Activated CD8-positive, alpha-beta memory T cell treated with anti-CD3 and anti-CD28 coated beads, Interleukin-2, amount 10 ng/mL, durations not matched to agents 7 days and 5 days (primary cell): Measurements from ENCODE around the gene MSH3. TPM values are rescaled to one million over a fixed set of nuclear protein-coding genes. Genes with fewer than 3 reads are reported as not detected.

Source experiments
- ATAC-seq: fragments of 150-1000 bp; cut with Tn5 transposase; one replicate; pipeline ENCODE4 v1.10.0; 2021; ENCODE audit warnings: moderate library complexity
- CTCF ChIA-PET: fragments of 350-600 bp; sonication (Branson Sonifier 250); formaldehyde crosslinking; loops from one replicate; lab custom pipeline; 2021; ENCODE audit warnings: antibody characterized with exemption; lab: Charles Lee
- DNase-seq: peaks from one replicate; pipeline ENCODE4 v3.0.0-alpha.2; 2020
- H3K27ac Mint-ChIP-seq: one replicate; pipeline ENCODE4 v1.8.0; 2021; ENCODE audit warnings: mild to moderate bottlenecking, mixed read lengths
- H3K27me3 Mint-ChIP-seq: one replicate; pipeline ENCODE4 v1.8.0; 2021; ENCODE audit warnings: mixed read lengths
- H3K36me3 Mint-ChIP-seq: one replicate; pipeline ENCODE4 v1.8.0; 2021; ENCODE audit warnings: mild to moderate bottlenecking, mixed read lengths
- H3K4me1 Mint-ChIP-seq: one replicate; pipeline ENCODE4 v1.8.0; 2021; ENCODE audit warnings: mixed read lengths
- H3K4me3 Mint-ChIP-seq: one replicate; pipeline ENCODE4 v1.8.0; 2021; ENCODE audit warnings: mild to moderate bottlenecking, moderate library complexity, mixed read lengths
- H3K9me3 Mint-ChIP-seq: one replicate; pipeline ENCODE4 v1.8.0; 2022; ENCODE audit warnings: low read depth, mixed read lengths
- total RNA-seq, 2 experiments: library from RNA; stranded (reverse); gene quantifications; one replicate each; pipeline ENCODE4 v1.2.3, GENCODE V29; 2021

The MSH3 gene
- total RNA-seq, 2 experiments from 2014 or later = 22.3 to 26.3 TPM

DNA sequence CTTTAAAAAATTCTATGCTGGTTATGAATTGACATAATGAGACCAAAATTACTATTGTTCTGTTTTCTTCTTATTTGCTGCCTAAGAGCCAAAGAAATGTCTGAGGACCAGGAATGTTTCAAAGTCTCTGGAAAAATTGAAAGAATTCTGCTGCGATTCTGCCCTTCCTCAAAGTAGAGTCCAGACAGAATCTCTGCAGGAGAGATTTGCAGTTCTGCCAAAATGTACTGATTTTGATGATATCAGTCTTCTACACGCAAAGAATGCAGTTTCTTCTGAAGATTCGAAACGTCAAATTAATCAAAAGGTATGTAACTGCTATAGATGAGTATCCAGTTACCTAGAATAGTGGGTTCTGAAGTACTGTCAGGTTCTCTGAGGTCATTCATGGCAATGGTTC is 10.6 kb downstream of the MSH3 start:
- Mint-ChIP-seq H3K4me3 (no peak overlapping the region), H3K9me3 (no peaks in the 10 kb centered on the region), H3K36me3 (peaks cover 59% of the 10 kb centered on the region), H3K27ac (no peak overlapping the region), H3K27me3 (no peaks in the 10 kb centered on the region), H3K4me1 (peaks cover 14% of the 10 kb centered on the region)
- ATAC-seq (no peak), DNase-seq (no peak)
- CTCF ChIA-PET = interaction anchor here (6.9 kb wide), 1 partner anchor 9 kb away, joined by 38 read pairs; the partner anchor contains the start of gene DHFR

DNA sequence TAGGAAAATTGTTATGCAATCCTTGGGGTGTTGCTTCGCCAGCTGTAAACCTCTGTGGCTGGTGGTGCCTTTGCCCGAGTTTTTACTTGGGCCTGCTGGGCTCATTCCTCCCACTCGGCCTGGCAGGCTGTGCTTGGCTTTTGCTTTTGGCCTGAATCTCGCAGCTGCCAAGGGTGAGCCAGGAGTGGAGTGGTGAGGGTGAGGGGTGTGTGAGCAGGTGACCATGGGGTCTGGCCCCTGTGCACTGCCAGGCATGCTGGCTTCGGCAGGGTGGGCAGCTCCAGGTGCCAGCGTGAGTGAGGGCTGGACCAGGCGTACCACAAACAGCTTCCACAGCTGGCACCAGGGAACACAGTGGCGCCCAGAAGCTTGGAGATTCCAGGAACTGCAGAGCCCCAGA is 12.9 kb downstream of the MSH3 start:
- no peaks in the 10 kb centered on the region for H3K27me3 Mint-ChIP-seq
- H3K36me3 Mint-ChIP-seq = peaks cover 41% of the 10 kb centered on the region
- H3K27ac Mint-ChIP-seq = no peak overlapping the region
- H3K4me1 Mint-ChIP-seq = peaks cover 22% of the 10 kb centered on the region
- H3K4me3 Mint-ChIP-seq = no peak overlapping the region
- CTCF ChIA-PET = interaction anchor here (6.9 kb wide), 1 partner anchor 11 kb away, joined by 38 read pairs; the partner anchor contains the start of gene DHFR
- H3K9me3 Mint-ChIP-seq = no peaks in the 10 kb centered on the region
- no peak for DNase-seq
- ATAC-seq = no peak

DNA sequence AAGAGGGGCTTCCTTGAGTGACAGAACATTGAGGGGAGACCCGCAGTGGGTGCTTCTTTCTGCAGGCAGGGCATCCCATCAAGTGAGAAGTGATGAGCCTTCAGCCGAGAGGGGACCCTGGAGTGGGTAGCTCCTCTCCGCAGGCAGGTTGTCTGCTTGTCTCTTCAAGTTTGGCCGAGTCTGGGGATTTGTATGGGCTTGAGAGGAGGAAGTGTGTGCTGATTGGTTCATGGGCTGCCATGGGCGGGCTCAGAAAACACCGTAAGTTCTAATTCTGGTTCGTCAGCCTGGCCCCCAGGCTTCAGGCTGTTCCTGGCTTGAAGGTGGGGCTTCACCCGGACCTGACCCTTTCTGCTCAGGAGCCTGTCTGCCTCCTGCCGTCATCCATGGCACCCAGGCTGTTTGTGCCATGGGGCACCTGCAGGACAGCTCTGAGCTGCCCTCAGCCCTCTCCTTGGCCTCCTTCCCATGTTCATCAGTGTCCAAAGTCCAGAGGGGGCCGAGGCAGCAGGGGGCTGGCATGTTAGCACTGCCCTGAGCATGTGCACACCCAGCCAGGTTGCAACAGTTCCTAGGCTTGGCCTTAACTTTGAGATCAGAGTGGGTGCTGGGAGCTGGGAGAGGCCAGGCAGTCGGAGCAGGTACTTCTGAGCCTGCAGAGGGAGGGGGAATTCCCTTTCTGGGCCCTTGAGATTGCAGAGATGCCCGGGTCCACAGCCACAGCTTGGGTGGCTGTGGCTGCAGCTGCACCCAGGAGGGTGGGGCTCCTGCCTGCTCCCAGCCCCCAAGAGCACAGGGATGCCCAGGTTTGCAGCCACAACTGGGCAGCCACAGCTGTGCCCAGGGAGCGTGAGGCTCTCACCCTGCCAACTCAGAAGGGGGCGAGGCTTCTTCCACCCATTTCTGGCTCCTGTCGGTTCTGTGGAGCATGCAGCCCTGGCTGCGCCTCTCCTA is 13.8 kb downstream of the MSH3 start:
- Mint-ChIP-seq H3K27me3 (no peaks in the 10 kb centered on the region), H3K9me3 (no peaks in the 10 kb centered on the region), H3K4me1 (peaks cover 22% of the 10 kb centered on the region), H3K27ac (no peak overlapping the region), H3K36me3 (peaks cover 40% of the 10 kb centered on the region), H3K4me3 (no peak overlapping the region)
- DNase-seq = no peak
- CTCF ChIA-PET = interaction anchor here (1.0 to 6.9 kb wide), 2 partner anchors 12 to 576 kb away, joined by 3 to 38 read pairs; partner anchors contain the start of gene DHFR
- ATAC-seq = no peak

DNA sequence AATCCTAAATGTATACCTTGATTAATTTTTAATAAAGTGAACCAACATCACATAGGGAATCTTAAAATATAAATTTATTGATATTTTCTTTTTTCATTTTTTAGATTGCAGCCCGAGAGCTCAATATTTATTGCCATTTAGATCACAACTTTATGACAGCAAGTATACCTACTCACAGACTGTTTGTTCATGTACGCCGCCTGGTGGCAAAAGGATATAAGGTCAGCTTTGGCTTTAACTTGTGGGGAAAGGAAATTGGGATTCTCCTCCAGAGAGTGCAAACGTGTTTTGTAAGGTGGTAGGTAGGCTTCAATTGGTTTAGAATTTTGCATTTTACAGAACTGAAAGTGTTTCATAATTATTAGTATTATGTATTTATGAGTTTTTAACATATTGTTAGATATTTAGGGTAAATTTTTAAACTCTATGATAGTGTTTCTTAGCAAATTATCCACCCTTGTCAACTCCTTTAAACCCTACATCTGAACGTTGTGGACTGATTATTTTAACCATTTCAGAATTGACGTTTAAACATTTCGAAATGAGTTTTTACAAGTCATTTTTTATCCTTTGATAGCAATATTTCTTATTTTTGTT is 17.8 kb downstream of the MSH3 start:
- Mint-ChIP-seq H3K36me3 (peaks cover 32% of the 10 kb centered on the region), H3K4me3 (no peak overlapping the region), H3K4me1 (peaks cover 19% of the 10 kb centered on the region), H3K27me3 (no peaks in the 10 kb centered on the region), H3K27ac (no peak overlapping the region), H3K9me3 (no peaks in the 10 kb centered on the region)
- peak; percentile 83 for ATAC-seq
- DNase-seq = peak; percentile 82
- CTCF ChIA-PET = interaction anchor here (0.6 to 3.4 kb wide), 14 partner anchors 8 to 588 kb away, joined by 3 to 16 read pairs (median 4); partner anchors contain the start of genes DHFR and MSH3

DNA sequence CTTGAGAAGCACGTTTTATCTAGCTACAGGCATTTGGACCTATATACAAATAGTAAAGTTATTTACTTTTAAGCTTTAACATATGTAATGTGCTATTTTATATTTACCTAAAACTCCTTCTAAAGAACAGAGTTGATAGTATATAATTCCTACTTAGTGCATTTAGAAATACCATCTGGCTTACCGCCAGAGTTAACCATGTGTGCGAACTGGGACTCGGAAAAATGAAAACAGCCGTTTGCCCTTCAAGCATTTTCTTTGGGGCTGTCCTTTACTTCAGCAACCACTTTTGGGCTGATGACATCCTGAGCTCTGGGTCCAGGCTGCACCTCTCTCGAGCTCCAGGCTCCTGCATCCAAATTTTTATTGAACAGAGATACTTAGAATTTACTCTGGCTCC is 22.3 kb downstream of the MSH3 start:
- H3K27me3 Mint-ChIP-seq = no peaks in the 10 kb centered on the region
- no peak for DNase-seq
- CTCF ChIA-PET = no interaction called here
- H3K4me1 Mint-ChIP-seq = peaks cover 2% of the 10 kb centered on the region
- no peak overlapping the region for H3K27ac Mint-ChIP-seq
- no peak overlapping the region for H3K4me3 Mint-ChIP-seq
- no peaks in the 10 kb centered on the region for H3K9me3 Mint-ChIP-seq
- peaks cover 36% of the 10 kb centered on the region for H3K36me3 Mint-ChIP-seq
- ATAC-seq = no peak

DNA sequence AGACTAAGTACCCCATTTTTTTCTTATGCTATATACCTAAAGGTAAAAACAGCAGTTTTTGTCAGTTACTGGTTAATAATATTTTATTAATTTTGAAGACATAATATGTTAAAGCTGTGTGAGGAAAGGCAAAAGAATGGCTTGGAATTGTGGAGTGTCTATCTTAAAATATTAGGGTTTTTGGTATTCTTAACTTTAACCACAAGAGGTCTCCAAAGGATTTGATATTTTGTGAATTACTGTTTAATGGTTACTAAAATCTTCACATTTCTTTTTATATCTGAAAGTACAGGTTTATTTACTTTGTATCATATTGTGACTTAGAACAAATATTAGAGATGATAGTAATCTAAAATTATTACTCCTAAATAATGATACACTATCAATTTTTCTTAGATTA is 32.3 kb downstream of the MSH3 start:
- CTCF ChIA-PET = interaction anchor here (0.7 to 2.2 kb wide), 5 partner anchors 23 to 479 kb away, joined by 3 to 16 read pairs (median 3); no protein-coding TSS in a partner anchor
- H3K27ac Mint-ChIP-seq = no peak overlapping the region
- no peaks in the 10 kb centered on the region for H3K9me3 Mint-ChIP-seq
- H3K36me3 Mint-ChIP-seq = peaks cover 44% of the 10 kb centered on the region
- H3K4me1 Mint-ChIP-seq = peaks cover 24% of the 10 kb centered on the region
- ATAC-seq (no peak), DNase-seq (no peak)
- no peak overlapping the region for H3K4me3 Mint-ChIP-seq
- no peaks in the 10 kb centered on the region for H3K27me3 Mint-ChIP-seq

DNA sequence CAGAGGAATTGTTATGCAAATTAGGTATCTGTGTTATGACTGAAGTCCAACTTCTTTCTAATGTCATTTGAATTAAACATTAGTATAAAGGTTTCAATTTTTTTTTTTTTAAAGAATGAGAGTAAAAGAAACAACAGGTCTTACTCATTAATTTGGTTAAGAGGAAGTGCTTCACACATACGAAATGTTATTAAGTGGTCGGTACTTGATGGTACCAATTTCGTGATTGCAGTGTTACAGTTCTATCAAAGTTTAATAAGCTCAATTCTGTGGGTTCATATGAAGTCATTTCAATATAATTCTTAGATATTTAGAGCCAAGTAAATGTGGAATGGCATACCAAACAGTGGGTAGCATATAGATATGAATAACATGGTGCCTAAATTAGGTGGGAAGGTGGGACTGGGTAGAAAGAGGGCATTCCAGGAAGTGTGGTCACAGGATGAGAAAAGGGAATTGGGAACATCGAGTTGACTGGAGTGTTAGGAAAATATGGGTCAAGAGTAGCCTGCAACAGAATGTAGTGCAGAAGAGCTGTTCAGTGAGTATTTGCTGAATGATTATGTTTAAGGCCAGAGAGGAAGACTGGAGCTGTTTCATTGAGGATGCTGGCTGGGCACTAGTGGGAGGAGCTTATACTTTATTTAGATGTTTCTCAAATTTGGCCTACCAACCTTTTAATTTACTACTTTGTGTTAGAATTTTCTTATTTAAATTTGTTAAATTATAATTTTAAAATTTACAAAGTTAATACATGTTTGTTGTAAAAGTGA is 34.4 kb downstream of the MSH3 start:
- CTCF ChIA-PET = interaction anchor here (0.6 to 1.8 kb wide), 6 partner anchors 326 to 610 kb away, joined by 3 to 4 read pairs (median 3); no protein-coding TSS in a partner anchor
- Mint-ChIP-seq H3K27ac (no peak overlapping the region), H3K4me3 (no peak overlapping the region)

DNA sequence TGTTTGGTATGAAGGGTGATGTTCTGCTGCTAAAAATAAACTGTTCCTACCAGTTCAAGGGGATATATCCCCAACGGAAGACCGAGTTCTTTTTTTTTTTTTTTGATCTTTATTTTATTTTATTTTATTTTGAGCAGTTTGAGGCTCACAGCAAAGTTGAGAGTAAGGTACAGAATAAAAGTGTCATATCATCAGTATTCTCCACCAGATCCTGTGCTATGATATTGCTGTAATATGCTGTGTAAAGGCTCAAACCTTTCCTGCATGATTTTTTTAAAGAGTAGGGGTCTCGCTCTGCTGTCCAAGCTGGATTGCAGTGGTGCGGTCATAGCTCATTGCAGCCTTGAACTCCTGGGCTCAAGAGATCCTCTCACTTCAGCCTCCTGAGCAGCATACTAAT is 35.2 kb downstream of the MSH3 start:
- Mint-ChIP-seq H3K27me3 (no peaks in the 10 kb centered on the region), H3K27ac (no peak overlapping the region), H3K4me3 (no peak overlapping the region), H3K36me3 (peaks cover 23% of the 10 kb centered on the region), H3K4me1 (peaks cover 24% of the 10 kb centered on the region), H3K9me3 (no peaks in the 10 kb centered on the region)
- CTCF ChIA-PET = interaction anchor here (1.0 to 1.7 kb wide), 5 partner anchors 327 to 610 kb away, joined by 3 read pairs; no protein-coding TSS in a partner anchor
- ATAC-seq (no peak), DNase-seq (no peak)

More for the DNA sequence above, 34.4 kb downstream of the MSH3 start:
- H3K9me3 Mint-ChIP-seq = no peaks in the 10 kb centered on the region
- ATAC-seq (no peak), DNase-seq (no peak)
- H3K36me3 Mint-ChIP-seq = peaks cover 28% of the 10 kb centered on the region
- peaks cover 24% of the 10 kb centered on the region for H3K4me1 Mint-ChIP-seq
- H3K27me3 Mint-ChIP-seq = no peaks in the 10 kb centered on the region

DNA sequence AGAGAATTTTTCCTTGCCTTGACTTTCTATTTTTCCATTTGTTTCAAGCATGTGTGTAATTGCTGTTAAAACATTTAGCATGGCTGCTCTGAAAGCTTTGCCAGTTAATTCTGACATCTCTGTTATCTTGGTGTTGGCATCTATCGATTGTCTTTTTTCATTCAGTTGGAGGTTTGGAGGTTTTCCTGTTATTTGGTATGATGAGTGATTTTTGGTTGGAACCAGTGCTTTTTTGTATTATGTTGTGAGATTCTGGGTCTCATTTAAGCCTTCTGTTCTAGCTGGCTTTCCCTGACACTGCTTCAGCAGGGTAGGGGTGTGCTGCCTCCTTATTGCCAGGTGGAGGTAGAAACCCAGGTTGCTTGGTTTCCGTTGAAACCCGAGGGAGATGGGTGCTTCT is 41.2 kb downstream of the MSH3 start:
- DNase-seq (no peak), ATAC-seq (no peak)
- no peaks in the 10 kb centered on the region for H3K27me3 Mint-ChIP-seq
- CTCF ChIA-PET = no interaction called here
- peaks cover 11% of the 10 kb centered on the region for H3K4me1 Mint-ChIP-seq
- no peak overlapping the region for H3K27ac Mint-ChIP-seq
- no peaks in the 10 kb centered on the region for H3K9me3 Mint-ChIP-seq
- H3K36me3 Mint-ChIP-seq = peaks cover 20% of the 10 kb centered on the region
- no peak overlapping the region for H3K4me3 Mint-ChIP-seq

DNA sequence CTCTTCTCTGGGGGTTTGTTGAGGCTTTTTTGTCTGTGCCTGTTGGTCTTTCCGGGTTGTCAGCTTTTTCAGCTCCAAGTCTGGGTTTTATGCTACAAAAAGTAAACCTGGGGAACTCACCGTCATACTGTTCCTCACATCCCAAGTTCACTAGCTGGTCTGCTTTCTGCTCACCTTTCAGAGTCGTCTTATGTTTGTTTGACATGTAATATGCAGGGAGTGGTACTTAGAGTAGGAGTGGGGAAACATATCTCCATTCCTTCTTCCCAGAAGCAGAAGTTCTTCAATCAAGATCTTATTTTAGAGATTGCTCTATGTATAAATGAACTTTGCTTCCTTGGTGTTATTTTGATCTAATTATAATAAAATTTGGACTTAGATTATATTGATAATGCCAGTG is 42.0 kb downstream of the MSH3 start:
- no peak overlapping the region for H3K27ac Mint-ChIP-seq
- DNase-seq (no peak), ATAC-seq (no peak)
- CTCF ChIA-PET = no interaction called here
- H3K4me1 Mint-ChIP-seq = peaks cover 12% of the 10 kb centered on the region
- no peaks in the 10 kb centered on the region for H3K27me3 Mint-ChIP-seq
- H3K9me3 Mint-ChIP-seq = no peaks in the 10 kb centered on the region
- peaks cover 23% of the 10 kb centered on the region for H3K36me3 Mint-ChIP-seq
- H3K4me3 Mint-ChIP-seq = no peak overlapping the region

DNA sequence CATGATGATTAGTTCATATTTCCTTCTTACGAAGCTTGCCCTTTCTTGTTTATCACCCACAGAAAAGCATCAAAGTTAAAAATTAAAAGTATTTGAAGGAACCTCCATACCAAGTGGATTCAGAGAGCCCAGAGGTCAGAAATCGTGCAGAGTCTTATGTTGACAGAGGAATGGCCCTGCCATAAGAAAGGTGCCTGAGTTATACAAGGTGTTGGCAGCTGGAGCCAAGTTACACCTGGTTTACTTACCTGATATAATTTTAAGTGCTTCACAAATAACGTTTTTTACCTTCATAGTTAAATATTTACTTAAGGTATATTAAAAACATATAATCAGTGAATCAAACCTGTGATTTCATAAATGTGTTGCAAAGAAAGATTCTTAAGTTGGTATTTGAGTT is 42.6 kb downstream of the MSH3 start:
- ATAC-seq (no peak), DNase-seq (no peak)
- Mint-ChIP-seq H3K9me3 (no peaks in the 10 kb centered on the region), H3K27me3 (no peaks in the 10 kb centered on the region), H3K27ac (no peak overlapping the region), H3K4me1 (peaks cover 14% of the 10 kb centered on the region), H3K4me3 (no peak overlapping the region), H3K36me3 (peaks cover 26% of the 10 kb centered on the region)
- CTCF ChIA-PET = no interaction called here

DNA sequence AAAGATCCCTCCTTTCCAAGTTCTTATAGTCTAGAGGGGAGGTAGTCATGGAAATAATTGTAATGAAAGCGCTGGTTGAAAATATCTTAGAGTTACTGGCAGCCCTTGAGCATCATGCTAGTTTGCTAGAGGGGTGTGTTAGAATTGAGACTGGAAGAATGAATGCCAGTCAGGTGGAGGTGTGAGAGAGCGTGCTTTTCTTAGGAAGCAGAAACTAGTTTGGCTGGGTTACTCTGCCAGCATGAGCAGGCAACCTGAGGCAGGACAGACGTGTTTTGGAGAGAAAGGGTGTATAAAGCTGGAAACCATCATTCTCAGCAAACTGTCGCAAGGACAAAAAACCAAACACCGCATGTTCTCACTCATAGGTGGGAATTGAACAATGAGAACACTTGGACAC is 43.9 kb downstream of the MSH3 start:
- ATAC-seq (no peak), DNase-seq (no peak)
- CTCF ChIA-PET = no interaction called here
- H3K4me1 Mint-ChIP-seq = peaks cover 14% of the 10 kb centered on the region
- H3K36me3 Mint-ChIP-seq = peaks cover 28% of the 10 kb centered on the region
- H3K4me3 Mint-ChIP-seq = no peak overlapping the region
- H3K27ac Mint-ChIP-seq = no peak overlapping the region
- H3K9me3 Mint-ChIP-seq = no peaks in the 10 kb centered on the region
- H3K27me3 Mint-ChIP-seq = no peaks in the 10 kb centered on the region

DNA sequence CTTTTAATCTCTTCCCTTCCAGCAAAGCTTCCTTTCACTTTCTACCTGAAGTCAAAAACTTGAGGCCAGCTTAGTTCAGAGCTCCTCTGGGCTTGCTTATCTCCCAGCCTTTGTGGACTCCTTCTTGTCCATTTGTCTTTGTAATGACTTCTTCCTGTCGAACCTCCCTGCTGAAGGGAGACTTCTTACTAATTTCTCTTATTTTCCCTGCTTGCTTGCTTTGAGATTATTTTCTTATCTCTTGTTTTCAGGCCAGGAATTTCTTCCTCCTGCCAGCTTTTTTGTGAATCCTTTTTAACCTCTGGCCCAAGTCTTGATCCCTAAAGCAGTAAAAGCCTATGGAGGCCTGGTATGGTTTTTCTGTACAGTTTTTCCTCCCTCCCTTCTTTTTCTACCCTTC is 47.1 kb downstream of the MSH3 start:
- CTCF ChIA-PET = no interaction called here
- H3K9me3 Mint-ChIP-seq = no peaks in the 10 kb centered on the region
- DNase-seq = no peak
- peaks cover 31% of the 10 kb centered on the region for H3K36me3 Mint-ChIP-seq
- H3K27ac Mint-ChIP-seq = no peak overlapping the region
- H3K4me3 Mint-ChIP-seq = no peak overlapping the region
- no peaks in the 10 kb centered on the region for H3K27me3 Mint-ChIP-seq
- no peak for ATAC-seq
- peaks cover 15% of the 10 kb centered on the region for H3K4me1 Mint-ChIP-seq
